ENCODE data around the gene ATOSA.

DNA sequence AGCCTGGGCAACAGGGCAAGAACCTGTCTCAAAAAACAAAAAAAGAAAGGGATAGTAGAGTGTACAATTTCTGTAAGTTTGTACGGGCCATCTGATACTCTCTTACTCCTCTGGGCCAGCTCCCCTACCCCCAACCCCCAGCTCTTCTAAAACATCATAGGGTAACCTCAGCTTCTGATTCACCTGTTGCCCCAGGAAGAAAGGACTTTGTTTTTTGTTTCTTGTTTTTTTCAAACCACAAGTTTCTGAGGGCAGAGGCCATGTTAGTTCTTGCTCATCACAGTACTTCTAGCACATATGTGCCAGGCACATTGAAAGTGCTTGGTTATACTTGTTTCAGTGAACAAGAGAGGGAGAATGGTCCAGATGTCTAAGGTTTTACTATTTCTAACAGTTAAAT lies 20.2 kb downstream of the ATOSA start:
- TF ChIP-seq, protein P1, sequence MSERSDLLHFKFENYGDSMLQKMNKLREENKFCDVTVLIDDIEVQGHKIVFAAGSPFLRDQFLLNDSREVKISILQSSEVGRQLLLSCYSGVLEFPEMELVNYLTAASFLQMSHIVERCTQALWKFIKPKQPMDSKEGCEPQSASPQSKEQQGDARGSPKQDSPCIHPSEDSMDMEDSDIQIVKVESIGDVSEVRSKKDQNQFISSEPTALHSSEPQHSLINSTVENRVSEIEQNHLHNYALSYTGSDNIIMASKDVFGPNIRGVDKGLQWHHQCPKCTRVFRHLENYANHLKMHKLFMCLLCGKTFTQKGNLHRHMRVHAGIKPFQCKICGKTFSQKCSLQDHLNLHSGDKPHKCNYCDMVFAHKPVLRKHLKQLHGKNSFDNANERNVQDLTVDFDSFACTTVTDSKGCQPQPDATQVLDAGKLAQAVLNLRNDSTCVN (CRISPR knock-in tag; IDR thresholded peaks at IDR 0.05; ENCODE audit: borderline replicate concordance) = no peak
- no peak for TF ChIP-seq GTF2F1 (IDR thresholded peaks at IDR 0.05; ENCODE audit: low read length)
- TF ChIP-seq, protein P2, sequence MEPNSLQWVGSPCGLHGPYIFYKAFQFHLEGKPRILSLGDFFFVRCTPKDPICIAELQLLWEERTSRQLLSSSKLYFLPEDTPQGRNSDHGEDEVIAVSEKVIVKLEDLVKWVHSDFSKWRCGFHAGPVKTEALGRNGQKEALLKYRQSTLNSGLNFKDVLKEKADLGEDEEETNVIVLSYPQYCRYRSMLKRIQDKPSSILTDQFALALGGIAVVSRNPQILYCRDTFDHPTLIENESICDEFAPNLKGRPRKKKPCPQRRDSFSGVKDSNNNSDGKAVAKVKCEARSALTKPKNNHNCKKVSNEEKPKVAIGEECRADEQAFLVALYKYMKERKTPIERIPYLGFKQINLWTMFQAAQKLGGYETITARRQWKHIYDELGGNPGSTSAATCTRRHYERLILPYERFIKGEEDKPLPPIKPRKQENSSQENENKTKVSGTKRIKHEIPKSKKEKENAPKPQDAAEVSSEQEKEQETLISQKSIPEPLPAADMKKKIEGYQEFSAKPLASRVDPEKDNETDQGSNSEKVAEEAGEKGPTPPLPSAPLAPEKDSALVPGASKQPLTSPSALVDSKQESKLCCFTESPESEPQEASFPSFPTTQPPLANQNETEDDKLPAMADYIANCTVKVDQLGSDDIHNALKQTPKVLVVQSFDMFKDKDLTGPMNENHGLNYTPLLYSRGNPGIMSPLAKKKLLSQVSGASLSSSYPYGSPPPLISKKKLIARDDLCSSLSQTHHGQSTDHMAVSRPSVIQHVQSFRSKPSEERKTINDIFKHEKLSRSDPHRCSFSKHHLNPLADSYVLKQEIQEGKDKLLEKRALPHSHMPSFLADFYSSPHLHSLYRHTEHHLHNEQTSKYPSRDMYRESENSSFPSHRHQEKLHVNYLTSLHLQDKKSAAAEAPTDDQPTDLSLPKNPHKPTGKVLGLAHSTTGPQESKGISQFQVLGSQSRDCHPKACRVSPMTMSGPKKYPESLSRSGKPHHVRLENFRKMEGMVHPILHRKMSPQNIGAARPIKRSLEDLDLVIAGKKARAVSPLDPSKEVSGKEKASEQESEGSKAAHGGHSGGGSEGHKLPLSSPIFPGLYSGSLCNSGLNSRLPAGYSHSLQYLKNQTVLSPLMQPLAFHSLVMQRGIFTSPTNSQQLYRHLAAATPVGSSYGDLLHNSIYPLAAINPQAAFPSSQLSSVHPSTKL (CRISPR knock-in tag; IDR thresholded peaks at IDR 0.05) = no peak

Measured in HepG2 (cell line).